H1 (cell line): ENCODE results near the gene OR8B8. TPM values are rescaled to one million over a fixed set of nuclear protein-coding genes. Genes with fewer than 3 reads are reported as not detected.

Experiments used
- CTCF ChIA-PET: fragments of 300-600 bp; sonication (Branson Sonifier 250); formaldehyde crosslinking; loops from one replicate; lab custom pipeline; 2021; ENCODE audit not compliant: partially characterized antibody; lab: Charles Lee
- POLR2A ChIA-PET: fragments of 300-600 bp; sonication (Branson Sonifier 250); formaldehyde crosslinking; loops from one replicate; lab custom pipeline; 2021; ENCODE audit warnings: inconsistent platforms; ENCODE audit not compliant: partially characterized antibody; lab: Charles Lee
- DNase-seq, 2 experiments: peaks; one replicate each; pipeline versions ENCODE4 v3.0.0 to v3.0.0-alpha.2; 2010 to 2022; ENCODE audit warnings: low spot score in 2 of 2, low read depth in 1 of 2, mixed read lengths in 1 of 2
- FAIRE-seq: peaks from 2 replicates; lab custom pipeline; 2011; peaks lifted over from hg19 to GRCh38; lab: Jason Lieb, UNC
- H2AFZ ChIP-seq: 2 replicates; pipeline ENCODE4 v1.8.1; 2012; ENCODE audit warnings: low read length, inconsistent platforms
- H2AK5ac ChIP-seq: 2 replicates; pipeline ENCODE4 v1.6.1; 2013; ENCODE audit warnings: low read depth, low read length
- H2BK120ac ChIP-seq: replicated peaks from 2 replicates; pipeline ENCODE3; 2013; ENCODE audit warnings: low read depth, low read length, inconsistent platforms
- H2BK12ac ChIP-seq: 2 replicates; pipeline ENCODE4 v1.6.1; 2013; ENCODE audit warnings: low read depth, low read length
- H2BK15ac ChIP-seq: 2 replicates; pipeline ENCODE4 v1.6.1; 2013; ENCODE audit warnings: low read length
- H2BK20ac ChIP-seq: 2 replicates; pipeline ENCODE4 v1.6.1; 2013; ENCODE audit warnings: low read length
- H2BK5ac ChIP-seq: 2 replicates; pipeline ENCODE4 v1.6.1; 2013; ENCODE audit warnings: low read depth, low read length
- H3K14ac ChIP-seq: 2 replicates; pipeline ENCODE4 v1.6.1; 2013; ENCODE audit warnings: inconsistent platforms; ENCODE audit not compliant: insufficient read length
- H3K18ac ChIP-seq: 2 replicates; pipeline ENCODE4 v1.6.1; 2013; ENCODE audit warnings: low read length; ENCODE audit errors: extremely low read depth
- H3K23ac ChIP-seq: 2 replicates; pipeline ENCODE4 v1.6.1; 2013; ENCODE audit warnings: inconsistent platforms; ENCODE audit not compliant: insufficient read length
- H3K23me2 ChIP-seq: 2 replicates; pipeline ENCODE4 v1.6.1; 2013; ENCODE audit warnings: low read depth, low read length
- H3K27ac ChIP-seq: 2 replicates; pipeline ENCODE4 v1.6.1; 2011; ENCODE audit warnings: low read depth, low read length, inconsistent platforms
- H3K27me3 ChIP-seq, 4 experiments: replicated peaks in 1 of 4; 1 replicate in 1 of 4; 2 replicates in 3 of 4; pipeline versions ENCODE4 v1.6.1 to v1.8.1; 2011 to 2013; ENCODE audit warnings: low read length in 3 of 4, mild to moderate bottlenecking in 3 of 4, inconsistent platforms in 2 of 4, mixed read lengths in 2 of 4, moderate library complexity in 1 of 4; ENCODE audit not compliant: control insufficient read depth in 3 of 4, insufficient read depth in 3 of 4; ENCODE audit errors: extremely low read depth in 1 of 4
- H3K36me3 ChIP-seq, 4 experiments: 2 replicates each; pipeline versions ENCODE4 v1.6.1 to v1.8.1; 2011 to 2013; ENCODE audit warnings: mild to moderate bottlenecking in 4 of 4, low read length in 3 of 4, moderate library complexity in 2 of 4, control low read depth in 1 of 4, inconsistent platforms in 1 of 4; ENCODE audit not compliant: insufficient read depth in 4 of 4, control insufficient read depth in 2 of 4
- H3K4ac ChIP-seq: replicated peaks from 2 replicates; pipeline ENCODE3; 2013; ENCODE audit warnings: low read length, low read depth, mixed read lengths, inconsistent platforms; ENCODE audit not compliant: insufficient read length
- H3K4me1 ChIP-seq, 4 experiments: replicated peaks in 1 of 4; 1 replicate in 1 of 4; 2 replicates in 3 of 4; pipeline versions ENCODE4 v1.6.1 to v1.8.1; 2011 to 2013; ENCODE audit warnings: low read length in 3 of 4, inconsistent platforms in 2 of 4, mixed read lengths in 1 of 4; ENCODE audit not compliant: insufficient read depth in 4 of 4, control insufficient read depth in 3 of 4
- H3K4me2 ChIP-seq, 2 experiments: 2 replicates each; pipeline versions ENCODE4 v1.6.1 to v1.8.1; 2011 to 2013; ENCODE audit warnings: low read depth in 2 of 2, low read length in 2 of 2, control low read depth in 1 of 2, inconsistent platforms in 1 of 2, mild to moderate bottlenecking in 1 of 2; ENCODE audit not compliant: insufficient read depth in 1 of 2
- H3K4me3 ChIP-seq, 4 experiments: fragments of 200-600, 300-600 bp in 1 of 4; sonication (generic), shearing (Covaris generic), sonication (Bioruptor Twin) in 1 of 4; 2 replicates each; pipeline versions ENCODE4 v1.5.1 to v1.8.1; 2011 to 2016; ENCODE audit warnings: low read length in 4 of 4, low read depth in 3 of 4, control low read depth in 2 of 4, inconsistent platforms in 2 of 4, mild to moderate bottlenecking in 2 of 4, mixed read lengths in 1 of 4, moderate library complexity in 1 of 4; ENCODE audit not compliant: insufficient read depth in 2 of 4; ENCODE audit errors: extremely low read depth in 1 of 4
- H3K56ac ChIP-seq: replicated peaks from 2 replicates; pipeline ENCODE3; 2013; ENCODE audit warnings: low read depth, mild to moderate bottlenecking, mixed read lengths, low read length, inconsistent platforms; ENCODE audit not compliant: insufficient read length
- H3K79me1 ChIP-seq: 2 replicates; pipeline ENCODE4 v1.6.1; 2013; ENCODE audit warnings: low read depth, low read length, control low read depth
- H3K79me2 ChIP-seq, 2 experiments: 2 replicates each; pipeline versions ENCODE4 v1.6.1 to v1.8.1; 2012 to 2013; ENCODE audit warnings: low read length in 2 of 2, mild to moderate bottlenecking in 2 of 2, inconsistent platforms in 1 of 2; ENCODE audit not compliant: insufficient read depth in 2 of 2, control insufficient read depth in 1 of 2
- H3K9ac ChIP-seq, 4 experiments: replicated peaks in 1 of 4; 1 replicate in 1 of 4; 2 replicates in 3 of 4; pipeline versions ENCODE4 v1.6.1 to v1.8.1; 2011 to 2013; ENCODE audit warnings: low read depth in 3 of 4, low read length in 3 of 4, control low read depth in 2 of 4, mild to moderate bottlenecking in 2 of 4, moderate library complexity in 2 of 4, inconsistent platforms in 1 of 4; ENCODE audit errors: extremely low read depth in 1 of 4
- H3K9me3 ChIP-seq, 2 experiments: 2 replicates each; pipeline versions ENCODE4 v1.6.1 to v1.8.1; 2012 to 2013; ENCODE audit warnings: mild to moderate bottlenecking in 2 of 2, moderate library complexity in 2 of 2, control low read depth in 1 of 2, inconsistent platforms in 1 of 2, low read depth in 1 of 2, low read length in 1 of 2, mixed read lengths in 1 of 2; ENCODE audit not compliant: insufficient read depth in 2 of 2
- H4K20me1 ChIP-seq, 2 experiments: replicated peaks in 1 of 2; 2 replicates each; pipeline versions ENCODE3 to v1.8.1; 2011 to 2013; ENCODE audit warnings: inconsistent platforms in 2 of 2, low read length in 2 of 2, mild to moderate bottlenecking in 1 of 2; ENCODE audit not compliant: insufficient read depth in 2 of 2, control insufficient read depth in 1 of 2
- H4K5ac ChIP-seq: 2 replicates; pipeline ENCODE4 v1.6.1; 2013; ENCODE audit warnings: low read length, low read depth, mixed read lengths, inconsistent platforms; ENCODE audit not compliant: insufficient read length
- H4K8ac ChIP-seq: 2 replicates; pipeline ENCODE4 v1.8.0; 2013; ENCODE audit warnings: mild to moderate bottlenecking, moderate library complexity, low read length, inconsistent platforms; ENCODE audit not compliant: insufficient read depth; ENCODE audit errors: extremely low read depth
- H4K91ac ChIP-seq: replicated peaks from 2 replicates; pipeline ENCODE3; 2013; ENCODE audit warnings: low read length, mixed read lengths, inconsistent platforms; ENCODE audit not compliant: insufficient read length
- CHD1 ChIP-seq: IDR thresholded peaks from 2 replicates; pipeline ENCODE4 v1.6.1; 2012; ENCODE audit warnings: low read depth, low read length, improper control_type of control experiment
- EP300 ChIP-seq, 2 experiments: IDR thresholded peaks; 1 replicate in 1 of 2; 2 replicates in 1 of 2; pipeline ENCODE4 v1.6.1; 2011 to 2012; ENCODE audit warnings: low read depth in 2 of 2, low read length in 2 of 2, mild to moderate bottlenecking in 2 of 2, borderline replicate concordance in 1 of 2, inconsistent platforms in 1 of 2, moderate library complexity in 1 of 2
- FOSL1 ChIP-seq: IDR thresholded peaks from 2 replicates; pipeline ENCODE4 v1.6.1; 2011; ENCODE audit warnings: mild to moderate bottlenecking, low read depth, low read length, moderate library complexity; ENCODE audit not compliant: insufficient read depth
- RAD21 ChIP-seq, 2 experiments: IDR thresholded peaks in 1 of 2; conservative IDR thresholded peaks in 1 of 2; 2 replicates each; pipeline ENCODE4 v1.6.1; 2011; ENCODE audit warnings: low read depth in 2 of 2, low read length in 2 of 2, improper control_type of control experiment in 1 of 2, inconsistent platforms in 1 of 2, mild to moderate bottlenecking in 1 of 2, moderate library complexity in 1 of 2
- WGBS, 2 experiments: shearing (Covaris generic) in 1 of 2; methylation state at CpG; one replicate each; pipeline versions ENCODE4 v1.1.6 to v1.1.7; 2013 to 2015; ENCODE audit warnings: low lambda C conversion rate in 2 of 2, mixed read lengths in 2 of 2, inconsistent platforms in 1 of 2, low coverage in 1 of 2, missing lambda C conversion rate in 1 of 2; ENCODE audit not compliant: insufficient replicate concordance in 2 of 2, insufficient coverage in 1 of 2, insufficient read length in 1 of 2; ENCODE audit errors: extremely low coverage in 1 of 2, missing lambda C conversion rate in 1 of 2; 5-methylcytosine and 5-hydroxymethylcytosine counted together
- polyA plus RNA-seq, 7 experiments: library from polyadenylated mRNA; depleted of rRNA in 3 of 7; stranded (reverse) in 5 of 7; unstranded in 2 of 7; fragments of >200 nt in 5 of 7; fragments of 200-250 nt in 2 of 7; gene quantifications; 1 replicate in 5 of 7; 2 replicates in 1 of 7; 4 replicates in 1 of 7; pipeline versions ENCODE4 v1.2.1 to v1.2.3, GENCODE V29; 2011 to 2013; ENCODE audit warnings: missing spikeins in 2 of 7, mixed read lengths in 2 of 7
- total RNA-seq: library from RNA; stranded (reverse); fragmentation: NEBNext Ultra II Directional; extraction: Animal tissue kit (Norgen Biotek cat#: 25700); gene quantifications from 2 replicates; pipeline ENCODE4 v1.2.1, GENCODE V29; 2021

OR8B8 gene
- total and polyA plus RNA-seq, 2 of the 8 experiments (the other 6 are each of a cell fraction or from before 2014, with no cell fraction given) = not detected

DNA sequence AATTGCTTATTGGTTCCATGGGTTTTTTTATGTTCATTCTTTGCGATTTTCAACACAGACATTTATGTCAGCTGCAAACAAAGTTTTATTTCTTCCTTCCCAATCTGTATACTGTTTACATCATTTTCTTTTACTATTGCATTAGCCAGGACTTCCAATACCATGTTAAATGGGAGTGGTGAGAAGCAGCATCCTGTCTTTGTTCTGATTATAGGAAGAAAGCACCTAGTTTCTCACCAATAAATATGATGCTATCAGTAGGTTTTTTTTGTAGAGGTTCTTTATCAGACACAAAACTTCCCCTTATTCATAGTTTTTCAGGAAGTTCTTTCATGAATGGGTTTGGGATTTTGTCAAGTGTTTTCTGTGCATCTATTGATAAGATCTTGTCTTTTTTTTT lies 28.0 kb upstream of the OR8B8 start:
- 87% methylated on average over 1 of the region's 1 CpG; no CpG with 5 or more reads in 1 of the 2 experiments for WGBS, 2 experiments
- no peak overlapping the region for H3K4me3 ChIP-seq
- no peaks in the 10 kb centered on the region for H3K23me2 ChIP-seq
- H2BK5ac ChIP-seq = no peak overlapping the region
- POLR2A ChIA-PET = no interaction called here
- no peaks in the 10 kb centered on the region for H3K79me2 ChIP-seq
- no peak overlapping the region for H4K91ac ChIP-seq
- H4K5ac ChIP-seq = no peak overlapping the region
- FAIRE-seq (no peak), DNase-seq (no peak)
- no peak overlapping the region for H3K4me2 ChIP-seq
- H2BK120ac ChIP-seq = no peak overlapping the region
- no peaks in the 10 kb centered on the region for H4K20me1 ChIP-seq
- no peak overlapping the region for H3K4ac ChIP-seq
- no peak overlapping the region for H2AFZ ChIP-seq
- no peak overlapping the region for H3K14ac ChIP-seq
- H3K79me1 ChIP-seq = no peaks in the 10 kb centered on the region
- no peaks in the 10 kb centered on the region for H3K27me3 ChIP-seq
- no peak overlapping the region for H3K23ac ChIP-seq
- no peak overlapping the region for H3K56ac ChIP-seq
- H3K4me1 ChIP-seq = no peaks in the 10 kb centered on the region
- H3K27ac ChIP-seq = no peak overlapping the region
- H3K36me3 ChIP-seq = no peaks in the 10 kb centered on the region
- no peak overlapping the region for H2BK20ac ChIP-seq
- CTCF ChIA-PET = interaction anchor here (1.0 kb wide), 1 partner anchor 114 kb away, joined by 3 read pairs; no protein-coding TSS in a partner anchor
- H2BK12ac ChIP-seq = no peak overlapping the region
- H3K18ac ChIP-seq = no peak overlapping the region
- H3K9ac ChIP-seq = no peak overlapping the region
- H3K9me3 ChIP-seq = no peaks in the 10 kb centered on the region
- no peak overlapping the region for H2BK15ac ChIP-seq
- no peak overlapping the region for H4K8ac ChIP-seq
- H2AK5ac ChIP-seq = no peak overlapping the region
- no peak for TF ChIP-seq RAD21 (IDR thresholded peaks at IDR 0.05 in 1 of 2, conservative IDR thresholded peaks at IDR 0.05 in 1 of 2; ENCODE audit: low read depth in 2 of 2, low read length in 2 of 2)
- no peak for TF ChIP-seq FOSL1
- TF ChIP-seq EP300 (IDR thresholded peaks at IDR 0.05; ENCODE audit: borderline replicate concordance in 1 of 2, low read depth in 2 of 2, low read length in 2 of 2) = no peak
- no peak for TF ChIP-seq CHD1
